ENCODE results near the gene CNR2. TPM values are rescaled to one million over a fixed set of nuclear protein-coding genes. Genes with fewer than 3 reads are reported as not detected.
"Not testable (repeated sequence)": the region's sequence is repeated elsewhere in the genome, so short reads cannot be mapped to it uniquely, and the experiment has no call there.

Gene CNR2
- total RNA-seq, 6 experiments from 2014 or later: not detected

GRCh38 chr1:23902321-23903278 is 10.6 kb downstream of the CNR2 start:
- no peak overlapping the region for H3K4me3 Mint-ChIP-seq
- TF ChIP-seq CTCF (IDR thresholded peaks at IDR 0.05): no peak
- DNase-seq: no peak

GRCh38 chr1:23900017-23900416 is 13.1 kb downstream of the CNR2 start:
- DNase-seq; H3K9me3 Mint-ChIP-seq; H3K4me1 Mint-ChIP-seq (ENCODE audit: low read depth); H3K27ac Mint-ChIP-seq; H3K36me3 Mint-ChIP-seq (ENCODE audit: low read depth); H3K4me3 Mint-ChIP-seq: not testable (repeated sequence)
- peaks cover 52% of the 10 kb centered on the region for H3K27me3 Mint-ChIP-seq (ENCODE audit: insufficient read depth)

More at GRCh38 chr1:23902321-23903278, 10.6 kb downstream of the CNR2 start:
- H3K27ac Mint-ChIP-seq: no peak overlapping the region
- H3K27me3 Mint-ChIP-seq (ENCODE audit: insufficient read depth): peaks cover 47% of the 10 kb centered on the region
- no peaks in the 10 kb centered on the region; the same call in 1 of the 2 replicates for H3K9me3 Mint-ChIP-seq
- H3K36me3 Mint-ChIP-seq (ENCODE audit: low read depth): no peaks in the 10 kb centered on the region
- H3K4me1 Mint-ChIP-seq (ENCODE audit: low read depth): no peaks in the 10 kb centered on the region

- no peak for DNase-seq
- Mint-ChIP-seq H3K27me3 (ENCODE audit: insufficient read depth) (peaks cover 50% of the 10 kb centered on the region), H3K9me3 (no peaks in the 10 kb centered on the region; the same call in 1 of the 2 replicates), H3K4me3 (no peak overlapping the region), H3K27ac (no peak overlapping the region), H3K36me3 (ENCODE audit: low read depth) (no peaks in the 10 kb centered on the region), H3K4me1 (ENCODE audit: low read depth) (no peaks in the 10 kb centered on the region)
- no peak for TF ChIP-seq CTCF (IDR thresholded peaks at IDR 0.05)
Measured at GRCh38 chr1:23899070-23899469, 14.1 kb downstream of the CNR2 start.

GRCh38 chr1:23897083-23897482 is 16.1 kb downstream of the CNR2 start:
- Mint-ChIP-seq H3K27ac (no peak overlapping the region), H3K36me3 (ENCODE audit: low read depth) (no peaks in the 10 kb centered on the region), H3K27me3 (ENCODE audit: insufficient read depth) (peaks cover 54% of the 10 kb centered on the region), H3K4me1 (ENCODE audit: low read depth) (no peaks in the 10 kb centered on the region), H3K9me3 (no peaks in the 10 kb centered on the region; the same call in 1 of the 2 replicates), H3K4me3 (no peak overlapping the region)
- no peak for DNase-seq
- no peak for TF ChIP-seq CTCF (IDR thresholded peaks at IDR 0.05)

GRCh38 chr1:23896491-23896890 is 16.7 kb downstream of the CNR2 start:
- Mint-ChIP-seq H3K4me3 (no peak overlapping the region), H3K4me1 (ENCODE audit: low read depth) (no peaks in the 10 kb centered on the region), H3K9me3 (no peaks in the 10 kb centered on the region; the same call in 1 of the 2 replicates), H3K27me3 (ENCODE audit: insufficient read depth) (peaks cover 55% of the 10 kb centered on the region), H3K36me3 (ENCODE audit: low read depth) (no peaks in the 10 kb centered on the region), H3K27ac (no peak overlapping the region)
- TF ChIP-seq CTCF (IDR thresholded peaks at IDR 0.05): no peak
- no peak for DNase-seq

GRCh38 chr1:23895993-23896392 is 17.2 kb downstream of the CNR2 start:
- Mint-ChIP-seq H3K36me3 (ENCODE audit: low read depth) (no peaks in the 10 kb centered on the region), H3K4me3 (no peak overlapping the region), H3K4me1 (ENCODE audit: low read depth) (no peaks in the 10 kb centered on the region), H3K27ac (no peak overlapping the region), H3K9me3 (no peaks in the 10 kb centered on the region), H3K27me3 (ENCODE audit: insufficient read depth) (peaks cover 52% of the 10 kb centered on the region)
- no peak for TF ChIP-seq CTCF (IDR thresholded peaks at IDR 0.05)
- DNase-seq: no peak
